ENCODE data around the gene TOR1AIP2. TPM values are rescaled to one million over a fixed set of nuclear protein-coding genes. Genes with fewer than 3 reads are reported as not detected.

The TOR1AIP2 gene
- total and polyA plus RNA-seq, 8 donors = 5.5 to 106 (median 32.2) TPM

- Histone ChIP-seq H3K36me3 (peaks cover 21 to 75% (median 68%) of the 10 kb centered on the region in 4 donors), H3K4me3 (no peak overlapping the region), H3K4me1 (peaks cover 8 to 40% (median 24%) of the 10 kb centered on the region in 4 donors), H3K27me3 (no peaks in the 10 kb centered on the region), H3K27ac (no peak overlapping the region), H3K9me3 (no peaks in the 10 kb centered on the region)
- 4 to 15% (median 8%) methylated on average over 1 of the region's 1 CpG for WGBS, 5 donors
- peak; percentile 65 to 78 for DNase-seq
- intact Hi-C loops (cut with DNase I; ENCODE audit: low total_unique reads) = loop anchor here (10.0 kb wide), 1 partner anchor 307 kb away; no protein-coding TSS in a partner anchor
- TF ChIP-seq POLR2AphosphoS5 (IDR thresholded peaks at IDR 0.05) (no peak), POLR2A (IDR thresholded peaks at IDR 0.05) (no peak), EP300 (IDR thresholded peaks at IDR 0.05) (no peak), CTCF (IDR thresholded peaks at IDR 0.05) (peak in 4 of 7 experiments; percentile 22 to 66 (median 49))
These were observed 9.9 kb downstream of the TOR1AIP2 start for GRCh38 chr1:179867493-179868330.

- no peak overlapping the region for H3K27ac ChIP-seq
- intact Hi-C loops (cut with DNase I; ENCODE audit: low total_unique reads) = loop anchor here (10.0 kb wide), 1 partner anchor 308 kb away; no protein-coding TSS in a partner anchor
- TF ChIP-seq POLR2AphosphoS5 (IDR thresholded peaks at IDR 0.05) = no peak
- no peak for TF ChIP-seq POLR2A (IDR thresholded peaks at IDR 0.05)
- TF ChIP-seq CTCF (IDR thresholded peaks at IDR 0.05) = no peak
- no peak for TF ChIP-seq EP300 (IDR thresholded peaks at IDR 0.05)
- no peak overlapping the region for H3K4me3 ChIP-seq
- no peaks in the 10 kb centered on the region for H3K27me3 ChIP-seq
- peaks cover 21 to 83% (median 73%) of the 10 kb centered on the region in 4 donors for H3K36me3 ChIP-seq
- no peak for DNase-seq
- H3K9me3 ChIP-seq = no peaks in the 10 kb centered on the region
- WGBS, 5 donors = 89 to 95% (median 93%) methylated on average over 7 of the region's 7 CpGs
- H3K4me1 ChIP-seq = peaks cover 0 to 29% (median 15%) of the 10 kb centered on the region in 4 donors
These were observed 11.0 kb downstream of the TOR1AIP2 start for GRCh38 chr1:179866616-179867015.

GRCh38 chr1:179865377-179865776 lies 12.2 kb downstream of the TOR1AIP2 start:
- Histone ChIP-seq H3K4me3 (no peak overlapping the region), H3K36me3 (peaks cover 21 to 89% (median 80%) of the 10 kb centered on the region in 4 donors), H3K4me1 (peaks cover 0 to 17% (median 7%) of the 10 kb centered on the region in 4 donors), H3K27me3 (no peaks in the 10 kb centered on the region), H3K9me3 (no peaks in the 10 kb centered on the region), H3K27ac (no peak overlapping the region)
- no peak for DNase-seq
- intact Hi-C loops (cut with DNase I; ENCODE audit: low total_unique reads) = loop anchor here (10.0 kb wide), 1 partner anchor 309 kb away; no protein-coding TSS in a partner anchor
- no peak for TF ChIP-seq CTCF (IDR thresholded peaks at IDR 0.05)
- TF ChIP-seq EP300 (IDR thresholded peaks at IDR 0.05) = no peak
- TF ChIP-seq POLR2A (IDR thresholded peaks at IDR 0.05) = no peak
- TF ChIP-seq POLR2AphosphoS5 (IDR thresholded peaks at IDR 0.05) = no peak
- WGBS, 5 donors = 90 to 96% (median 93%) methylated on average over 6 of the region's 6 CpGs

- no peak overlapping the region for H3K4me3 ChIP-seq
- WGBS, 5 donors = 85 to 94% (median 88%) methylated on average over 3 of the region's 3 CpGs
- no peaks in the 10 kb centered on the region for H3K4me1 ChIP-seq
- DNase-seq = no peak
- no peak overlapping the region for H3K27ac ChIP-seq
- H3K9me3 ChIP-seq = no peaks in the 10 kb centered on the region
- no peak for TF ChIP-seq CTCF (IDR thresholded peaks at IDR 0.05)
- no peak for TF ChIP-seq POLR2AphosphoS5 (IDR thresholded peaks at IDR 0.05)
- no peak for TF ChIP-seq EP300 (IDR thresholded peaks at IDR 0.05)
- no peak for TF ChIP-seq POLR2A (IDR thresholded peaks at IDR 0.05)
- H3K36me3 ChIP-seq = peaks cover 14 to 73% (median 69%) of the 10 kb centered on the region in 4 donors
- intact Hi-C loops (cut with DNase I; ENCODE audit: low total_unique reads) = loop anchor here (10.0 kb wide), 1 partner anchor 314 kb away; no protein-coding TSS in a partner anchor
- H3K27me3 ChIP-seq = no peaks in the 10 kb centered on the region
These were observed 17.0 kb downstream of the TOR1AIP2 start for GRCh38 chr1:179860652-179861051.
